Hematopoietic multipotent progenitor cell (in vitro differentiated cells): ENCODE measurements around the gene TRAF3. TPM values are rescaled to one million over a fixed set of nuclear protein-coding genes. Genes with fewer than 3 reads are reported as not detected.
"Not testable (repeated sequence)": the region's sequence is repeated elsewhere in the genome, so short reads cannot be mapped to it uniquely, and the experiment has no call there.

Experiments used
- DNase-seq, 3 donors: peaks; one replicate each; pipeline ENCODE4 v3.0.0-alpha.2; 2011 to 2015; ENCODE audit warnings: low read depth in 2 of 3, low spot score in 2 of 3
- total RNA-seq: library from RNA; depleted of rRNA; stranded (reverse); fragments of >200 nt; gene quantifications from one replicate; pipeline ENCODE4 v1.2.3, GENCODE V29; 2012

The TRAF3 gene
- total RNA-seq, 1 donor, result 10.5 TPM

- DNase-seq, result no peak
Measured at GRCh38 chr14:102883089-102883541, 105.9 kb downstream of the TRAF3 start.

- no peak for DNase-seq
Measured at GRCh38 chr14:102883554-102883953, 106.3 kb downstream of the TRAF3 start.

- DNase-seq, result no peak
Measured at GRCh38 chr14:102885737-102886447, 108.6 kb downstream of the TRAF3 start.

GRCh38 chr14:102888748-102889147 lies 111.5 kb downstream of the TRAF3 start:
- no peak for DNase-seq

- no peak for DNase-seq
Measured at GRCh38 chr14:102889615-102890014, 112.4 kb downstream of the TRAF3 start.

GRCh38 chr14:102891111-102891510 lies 113.9 kb downstream of the TRAF3 start:
- DNase-seq, result no peak

- no peak for DNase-seq
Measured at GRCh38 chr14:102891556-102891955, 114.3 kb downstream of the TRAF3 start.

- no peak for DNase-seq
Measured at GRCh38 chr14:102892651-102893050, 115.4 kb downstream of the TRAF3 start.

GRCh38 chr14:102893452-102893851 lies 116.2 kb downstream of the TRAF3 start:
- no peak for DNase-seq

- not testable (repeated sequence) for DNase-seq
Measured at GRCh38 chr14:102896735-102897134, 119.5 kb downstream of the TRAF3 start.

- no peak for DNase-seq
Measured at GRCh38 chr14:102897299-102898027, 120.2 kb downstream of the TRAF3 start.

GRCh38 chr14:102898298-102898697 lies 121.0 kb downstream of the TRAF3 start:
- no peak for DNase-seq

GRCh38 chr14:102898776-102899515 lies 121.7 kb downstream of the TRAF3 start:
- DNase-seq, result no peak

- no peak for DNase-seq
Measured at GRCh38 chr14:102899516-102899900, 122.3 kb downstream of the TRAF3 start.

- peak in 1 of 3 donors; percentile 43 for DNase-seq
Measured at GRCh38 chr14:102900631-102901571, 123.7 kb downstream of the TRAF3 start.

- peak in 2 of 3 donors; percentile 42 to 71 for DNase-seq
Measured at GRCh38 chr14:102901633-102902032, 124.4 kb downstream of the TRAF3 start.

- no peak for DNase-seq
Measured at GRCh38 chr14:102902086-102902485, 124.8 kb downstream of the TRAF3 start.

GRCh38 chr14:102902523-102903247 lies 125.4 kb downstream of the TRAF3 start:
- DNase-seq, result no peak

GRCh38 chr14:102903248-102903888 lies 126.1 kb downstream of the TRAF3 start:
- no peak for DNase-seq
